GM10847 (cell line): ENCODE measurements around the gene PITRM1.

ENCODE experiments used
- POLR2A ChIP-seq: IDR thresholded peaks from 2 replicates; pipeline ENCODE4 v1.6.1; 2011; ENCODE audit not compliant: insufficient read length; ENCODE audit errors: extremely low read depth

PITRM1 gene

DNA sequence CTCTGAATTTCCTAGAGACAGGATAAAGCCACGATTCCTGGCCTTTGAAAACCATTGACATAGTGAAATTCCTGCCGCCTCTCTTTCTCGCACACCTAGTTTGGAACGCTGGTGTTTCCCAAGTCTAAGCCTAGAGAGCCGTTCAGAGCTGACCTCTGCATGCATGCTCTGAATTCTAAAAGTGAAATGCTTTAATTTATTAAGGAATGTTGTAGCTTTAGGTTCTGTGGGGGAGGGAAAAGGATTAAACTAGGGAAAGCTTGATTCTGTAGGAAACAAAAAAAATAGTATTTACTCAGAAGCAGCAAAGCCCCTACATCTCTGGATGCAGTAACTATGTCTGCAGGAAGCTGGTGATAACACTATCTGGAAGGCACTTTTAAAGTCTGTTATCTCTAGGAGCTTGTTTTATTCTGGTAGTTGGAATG is 78.0 kb downstream of the PITRM1 start:
- no peak for TF ChIP-seq POLR2A

- TF ChIP-seq POLR2A, result no peak
Observed at GRCh38 chr10:3093996-3094395, 78.6 kb downstream of the PITRM1 start.

- no peak for TF ChIP-seq POLR2A
Observed at GRCh38 chr10:3091921-3092320, 80.7 kb downstream of the PITRM1 start.

DNA sequence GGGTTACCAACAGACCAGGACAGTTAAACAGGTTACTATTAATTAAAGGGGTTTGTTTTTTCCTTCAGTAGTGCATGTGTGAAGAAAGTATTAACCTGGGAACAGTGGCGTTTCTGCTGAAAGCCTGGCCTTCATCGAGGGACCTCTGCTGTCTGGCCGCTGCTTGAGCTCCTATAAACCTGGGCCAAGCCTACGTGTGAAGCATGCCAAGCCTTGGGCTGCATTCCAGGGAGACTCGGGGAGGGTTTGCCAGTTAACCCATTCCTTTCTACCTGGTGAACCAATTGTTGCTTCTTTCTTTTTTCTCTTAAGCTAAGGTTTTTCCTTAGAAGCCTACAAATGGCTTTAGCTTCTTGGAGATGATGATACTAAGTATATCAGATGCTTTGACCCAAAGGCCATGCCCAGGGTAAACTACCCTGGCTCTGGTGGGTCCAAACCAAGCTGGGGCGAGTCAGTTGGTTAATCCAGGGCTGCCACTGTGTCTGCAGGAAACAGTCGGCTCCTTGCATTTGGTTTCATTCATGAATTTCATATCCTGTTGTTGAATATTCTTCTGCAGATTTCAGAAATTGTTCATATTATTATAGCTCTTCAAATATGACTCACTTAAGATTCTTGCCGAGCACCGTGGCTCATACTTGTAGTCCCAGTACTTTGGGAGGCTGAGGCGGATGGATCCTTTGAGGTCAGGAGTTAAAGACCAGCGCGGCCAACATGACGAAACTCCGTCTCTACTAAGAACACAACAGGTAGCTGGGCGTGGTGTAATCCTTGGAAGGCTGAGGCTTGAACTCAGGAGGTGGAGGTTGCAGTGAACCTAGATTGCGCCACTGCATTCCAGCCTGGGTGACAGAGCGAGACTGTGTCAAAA is 81.4 kb downstream of the PITRM1 start:
- no peak for TF ChIP-seq POLR2A

- no peak for TF ChIP-seq POLR2A
Observed at GRCh38 chr10:3090388-3090787, 82.2 kb downstream of the PITRM1 start.
